Fibroblast of villous mesenchyme (primary cell): Measurements from ENCODE around the gene ACCSL. TPM values are rescaled to one million over a fixed set of nuclear protein-coding genes. Genes with fewer than 3 reads are reported as not detected.

ENCODE experiments used
- DNase-seq: peaks from one replicate; pipeline ENCODE4 v3.0.0-alpha.2; 2010; ENCODE audit warnings: low read depth
- H3K4me3 ChIP-seq: 2 replicates; pipeline ENCODE4 v1.5.1; 2011; ENCODE audit warnings: low read depth, mild to moderate bottlenecking, low read length
- CTCF ChIP-seq: IDR thresholded peaks from 2 replicates; pipeline ENCODE4 v1.5.1; 2012; ENCODE audit warnings: low read depth, mild to moderate bottlenecking, low read length; ENCODE audit not compliant: insufficient read depth
- total RNA-seq: library from RNA; depleted of rRNA; stranded (reverse); fragments of >200 nt; gene quantifications from 2 replicates; pipeline ENCODE4 v1.2.3, GENCODE V29; 2012

Gene ACCSL
- total RNA-seq, 1 donor: under 0.01 TPM

- no peak overlapping the region for H3K4me3 ChIP-seq
- no peak for TF ChIP-seq CTCF
- no peak for DNase-seq
Measured at GRCh38 chr11:44088377-44088776, 40.6 kb downstream of the ACCSL start.

- no peak for DNase-seq
- no peak overlapping the region for H3K4me3 ChIP-seq
- no peak for TF ChIP-seq CTCF
Measured at GRCh38 chr11:44088871-44089270, 41.1 kb downstream of the ACCSL start.

DNA sequence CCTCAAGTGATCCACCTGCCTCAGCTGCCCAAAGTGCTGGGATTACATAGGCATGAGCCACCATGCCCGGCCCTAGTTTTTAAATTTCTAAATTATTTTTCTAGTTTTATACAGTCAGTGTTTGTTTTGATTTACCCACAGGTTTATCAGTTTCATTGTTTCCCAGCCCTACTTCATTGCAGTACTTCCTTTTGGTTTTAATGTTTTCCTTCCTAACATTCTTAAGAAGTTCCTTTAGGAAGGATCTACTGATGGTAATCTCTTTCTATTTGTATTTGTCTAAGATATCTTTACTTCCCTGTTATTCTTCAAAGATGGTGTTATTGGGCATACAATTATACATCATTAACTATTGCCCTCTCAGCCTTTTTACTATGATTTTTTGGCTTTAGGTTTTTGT, 42.8 kb downstream of the ACCSL start:
- no peak overlapping the region for H3K4me3 ChIP-seq
- DNase-seq: no peak
- TF ChIP-seq CTCF: no peak

GRCh38 chr11:44094260-44094868, 46.6 kb downstream of the ACCSL start:
- peak; percentile 80 for TF ChIP-seq CTCF
- peak; percentile 83 for DNase-seq
- H3K4me3 ChIP-seq: no peak overlapping the region

DNA sequence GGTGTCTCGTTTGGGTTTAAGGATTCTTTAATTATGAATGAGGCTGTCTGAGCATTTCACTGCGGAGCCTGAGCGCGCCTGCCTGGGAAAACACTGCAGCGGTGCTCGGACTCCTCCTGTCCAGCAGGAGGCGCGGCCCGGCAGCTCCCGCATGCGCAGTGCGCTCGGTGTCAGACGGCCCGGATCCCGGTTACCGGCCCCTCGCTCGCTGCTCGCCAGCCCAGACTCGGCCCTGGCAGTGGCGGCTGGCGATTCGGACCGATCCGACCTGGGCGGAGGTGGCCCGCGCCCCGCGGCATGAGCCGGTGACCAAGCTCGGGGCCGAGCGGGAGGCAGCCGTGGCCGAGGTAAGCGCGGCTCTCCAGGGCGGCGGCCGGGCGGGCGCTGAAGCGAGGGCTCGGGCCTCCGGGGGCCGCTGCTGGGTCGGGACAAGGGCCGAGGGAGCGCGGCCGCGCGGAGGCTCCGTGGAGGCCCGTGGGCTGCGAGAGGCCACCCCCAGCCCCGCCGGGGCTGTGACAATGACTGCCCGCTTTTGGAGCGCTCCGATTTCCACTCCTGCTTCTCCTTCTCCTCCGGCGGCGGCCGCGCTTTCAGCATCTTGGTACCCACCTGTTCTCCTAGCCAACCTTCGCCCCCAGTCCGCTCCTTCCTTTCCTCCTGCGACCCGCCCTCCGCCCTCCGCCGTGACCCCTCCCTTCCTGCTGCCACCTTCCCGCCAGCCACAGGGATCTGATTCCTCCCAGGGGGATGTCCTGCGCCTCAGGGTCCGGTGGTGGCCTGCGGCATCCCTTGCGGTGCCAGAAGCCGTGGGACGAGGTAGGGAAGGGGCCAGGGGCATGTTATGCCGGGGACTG, 48.0 kb downstream of the ACCSL start, which contains the start of gene EXT2:
EXT2 (plus strand) TSS at position 173 of the 854 bp plus-strand sequence. CDS start 12,035 bp downstream, outside the sequence.
- peak; percentile 90 for TF ChIP-seq CTCF
- DNase-seq: peak; percentile 82

GRCh38 chr11:44096360-44097185, 48.8 kb downstream of the ACCSL start:
- no peak for TF ChIP-seq CTCF
- peak; percentile 20 for DNase-seq

More for the DNA sequence above, 48.0 kb downstream of the ACCSL start, which contains the start of gene EXT2:
- H3K4me3 ChIP-seq: peak within 1 kb of the TSS; percentile 83

More at GRCh38 chr11:44096360-44097185, 48.8 kb downstream of the ACCSL start:
- peak overlapping the region; percentile 83 for H3K4me3 ChIP-seq
